GM12875 (cell line): ENCODE results near the gene MAST4.

Experiments used
- H3K4me3 ChIP-seq: one replicate; pipeline ENCODE4 v1.5.1; 2011; ENCODE audit warnings: low read depth, low read length, control low read depth
- TF ChIP-seq, protein P1 (sequence below): IDR thresholded peaks from 2 replicates; pipeline ENCODE4 v1.5.1; 2011; ENCODE audit warnings: low read depth, mild to moderate bottlenecking, control low read depth, inconsistent platforms, low read length, moderate library complexity, borderline replicate concordance; ENCODE audit not compliant: insufficient read depth

MAST4 gene

DNA sequence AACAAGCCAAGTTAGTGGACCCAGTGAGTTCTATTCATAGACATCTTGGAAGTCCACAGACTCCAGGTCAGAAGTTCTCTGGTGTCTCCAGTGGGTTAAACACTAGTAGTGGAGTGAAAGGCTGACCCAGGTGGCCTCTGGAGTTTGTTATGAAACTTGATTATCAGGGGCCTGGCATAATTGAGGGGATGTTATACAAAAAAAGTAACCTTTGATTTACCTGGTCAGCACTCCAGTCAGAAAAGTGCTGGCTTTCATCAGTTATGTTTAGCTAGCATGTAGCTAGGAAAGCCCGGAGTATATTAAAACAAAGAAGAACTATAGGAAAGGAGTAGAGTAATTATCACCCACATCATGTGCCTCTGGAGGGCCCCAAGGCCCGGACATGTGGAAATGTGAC is 429.3 kb downstream of the MAST4 start:
- no peak overlapping the region for H3K4me3 ChIP-seq
- TF ChIP-seq, protein P1, sequence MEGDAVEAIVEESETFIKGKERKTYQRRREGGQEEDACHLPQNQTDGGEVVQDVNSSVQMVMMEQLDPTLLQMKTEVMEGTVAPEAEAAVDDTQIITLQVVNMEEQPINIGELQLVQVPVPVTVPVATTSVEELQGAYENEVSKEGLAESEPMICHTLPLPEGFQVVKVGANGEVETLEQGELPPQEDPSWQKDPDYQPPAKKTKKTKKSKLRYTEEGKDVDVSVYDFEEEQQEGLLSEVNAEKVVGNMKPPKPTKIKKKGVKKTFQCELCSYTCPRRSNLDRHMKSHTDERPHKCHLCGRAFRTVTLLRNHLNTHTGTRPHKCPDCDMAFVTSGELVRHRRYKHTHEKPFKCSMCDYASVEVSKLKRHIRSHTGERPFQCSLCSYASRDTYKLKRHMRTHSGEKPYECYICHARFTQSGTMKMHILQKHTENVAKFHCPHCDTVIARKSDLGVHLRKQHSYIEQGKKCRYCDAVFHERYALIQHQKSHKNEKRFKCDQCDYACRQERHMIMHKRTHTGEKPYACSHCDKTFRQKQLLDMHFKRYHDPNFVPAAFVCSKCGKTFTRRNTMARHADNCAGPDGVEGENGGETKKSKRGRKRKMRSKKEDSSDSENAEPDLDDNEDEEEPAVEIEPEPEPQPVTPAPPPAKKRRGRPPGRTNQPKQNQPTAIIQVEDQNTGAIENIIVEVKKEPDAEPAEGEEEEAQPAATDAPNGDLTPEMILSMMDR = no peak

DNA sequence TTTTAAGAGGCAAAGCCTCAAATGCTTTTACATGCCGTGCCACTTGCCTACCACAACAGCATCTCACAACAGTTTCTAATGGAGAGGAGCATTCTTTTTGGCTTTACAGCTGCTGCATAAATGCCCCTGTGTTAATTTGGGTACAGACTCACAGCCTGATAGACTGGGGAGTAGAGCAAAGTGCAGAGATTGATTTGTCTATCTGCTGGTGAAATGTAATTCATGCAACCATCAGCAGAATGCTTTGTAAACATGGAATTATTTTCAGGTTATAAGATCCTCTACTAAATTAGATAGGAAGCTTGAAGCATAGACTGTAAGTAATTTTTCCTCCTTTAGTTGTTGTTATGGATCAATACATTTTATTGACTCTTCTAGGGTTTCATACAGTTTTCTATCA is 430.1 kb downstream of the MAST4 start:
- TF ChIP-seq, protein P1 = no peak
- no peak overlapping the region for H3K4me3 ChIP-seq

DNA sequence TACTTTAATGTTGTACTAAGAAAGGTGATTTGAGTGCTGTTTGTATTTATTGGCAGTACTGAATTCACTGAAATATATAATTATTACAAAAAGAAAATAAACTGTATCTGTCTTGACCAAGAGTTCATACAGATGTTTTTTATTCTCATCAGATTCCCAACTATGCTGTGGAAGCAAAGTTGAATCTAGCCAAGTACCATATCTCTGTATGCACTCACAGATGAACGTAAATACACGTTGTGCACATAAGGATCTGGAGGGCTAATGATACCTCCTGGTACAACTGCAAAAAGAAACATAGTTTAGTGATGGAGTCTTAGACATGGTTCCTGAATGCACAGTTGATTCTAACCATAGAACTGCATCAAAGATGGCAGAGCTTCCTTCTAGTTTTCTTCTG is 431.0 kb downstream of the MAST4 start:
- TF ChIP-seq, protein P1 = no peak
- H3K4me3 ChIP-seq = no peak overlapping the region

DNA sequence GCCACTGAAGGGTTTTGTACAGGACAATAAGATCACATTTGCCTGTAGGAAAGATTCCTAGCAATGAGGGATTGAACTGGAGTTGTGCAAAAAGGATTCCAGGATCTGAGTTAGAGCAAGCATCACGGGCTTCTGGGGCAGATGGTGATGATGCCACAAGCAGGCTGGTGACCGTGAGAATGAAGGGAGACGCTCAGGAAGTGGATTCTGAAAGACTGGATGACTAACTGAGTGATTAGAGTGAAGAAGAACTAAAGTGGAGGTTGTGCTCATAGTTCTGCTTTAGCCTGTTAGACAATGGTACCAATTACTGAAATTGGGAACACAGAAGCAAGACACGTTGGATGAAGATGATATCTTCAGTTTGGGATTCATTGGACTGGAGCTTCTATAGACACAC is 432.2 kb downstream of the MAST4 start:
- no peak overlapping the region for H3K4me3 ChIP-seq
- TF ChIP-seq, protein P1 = no peak

DNA sequence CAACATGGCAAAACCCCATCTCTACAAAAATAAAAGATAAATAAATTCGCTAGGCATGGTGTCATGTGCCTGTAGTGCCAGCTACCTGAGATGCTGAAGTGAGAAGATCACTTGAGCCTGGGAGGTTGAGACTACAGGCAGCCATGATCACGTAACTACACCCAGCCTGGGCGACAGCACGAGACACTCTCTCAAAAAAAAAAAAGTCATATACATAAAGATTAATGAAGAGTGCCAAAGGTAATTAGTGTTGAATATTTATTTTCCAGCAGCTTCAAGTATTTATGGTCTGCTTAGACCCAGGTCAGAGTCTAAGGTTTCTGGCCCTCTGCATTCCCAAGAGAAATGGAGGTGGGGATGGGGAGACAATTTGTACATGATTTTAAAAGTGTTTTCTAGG is 432.7 kb downstream of the MAST4 start:
- H3K4me3 ChIP-seq = no peak overlapping the region
- TF ChIP-seq, protein P1 = no peak

DNA sequence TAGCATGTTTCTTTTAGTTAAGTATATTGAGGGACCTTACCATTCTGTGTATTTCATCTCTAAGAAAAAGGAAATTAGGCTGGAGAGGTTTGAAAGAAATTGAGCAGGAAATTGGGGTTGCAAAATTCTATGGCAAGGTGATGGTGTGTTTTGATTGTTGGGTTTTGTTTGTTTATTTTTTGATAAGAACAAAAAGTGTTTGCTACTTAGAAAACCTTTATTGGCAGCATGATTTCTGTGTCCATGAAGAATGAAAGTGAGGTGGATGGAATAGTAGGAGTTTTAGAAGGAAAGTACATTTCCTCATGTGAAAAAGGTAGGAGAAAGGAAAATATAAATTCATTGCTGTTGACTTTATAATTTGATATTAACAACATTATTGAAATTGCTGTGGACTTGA is 433.3 kb downstream of the MAST4 start:
- TF ChIP-seq, protein P1 = no peak
- no peak overlapping the region for H3K4me3 ChIP-seq

DNA sequence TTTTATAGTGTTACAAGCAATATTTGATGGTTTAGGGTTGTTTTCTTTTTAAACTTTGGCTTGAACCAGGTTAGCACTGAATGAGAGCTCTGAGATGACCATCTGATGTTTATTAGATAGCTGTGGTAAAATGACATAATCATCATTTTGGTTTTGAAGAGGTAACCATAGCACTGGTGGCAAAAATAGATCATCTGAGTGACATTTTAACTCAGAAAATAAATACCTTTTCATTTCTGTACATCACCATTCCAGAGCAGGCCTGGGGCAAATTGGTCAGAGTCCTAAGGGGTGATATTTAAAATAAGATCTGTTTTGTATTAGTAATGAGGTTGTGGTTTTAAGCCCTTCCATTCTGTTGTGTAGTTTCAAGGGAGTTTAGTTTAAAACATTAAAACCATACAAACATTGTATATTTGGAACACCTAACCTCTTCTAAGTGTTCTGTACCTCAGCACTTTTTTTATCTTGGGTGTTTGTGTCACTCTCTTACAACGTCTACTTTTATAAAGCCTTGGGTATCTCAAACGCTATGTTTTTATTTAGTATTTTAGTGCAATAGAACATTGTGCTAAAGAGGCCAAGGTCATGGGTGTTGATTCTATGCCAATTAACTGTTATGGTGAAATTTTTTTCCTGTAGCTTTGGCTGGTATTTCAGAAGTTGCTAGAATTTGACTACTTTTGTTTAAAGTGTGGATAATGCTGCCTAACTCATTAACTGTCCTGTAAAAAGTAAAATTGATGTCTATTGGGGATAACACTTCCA is 434.3 kb downstream of the MAST4 start:
- no peak overlapping the region for H3K4me3 ChIP-seq
- TF ChIP-seq, protein P1 = no peak
